ENCODE data around the gene SLC33A1.

GRCh38 chr3:155807823-155808222 lies 46.4 kb downstream of the SLC33A1 start:
- TF ChIP-seq CTCF (IDR thresholded peaks at IDR 0.05) (no peak), POLR2A (IDR thresholded peaks at IDR 0.05) (no peak), EP300 (IDR thresholded peaks at IDR 0.05) (no peak)

Data from upper lobe of left lung (tissue), 4 donors.